Mesenchymal stem cell (in vitro differentiated cells and primary cell): ENCODE results near the gene RAET1E.

Experiments used
- DNase-seq: peaks from one replicate; pipeline ENCODE4 v3.0.0-alpha.2; 2013
- H2AFZ ChIP-seq: one replicate; pipeline ENCODE4 v1.6.1; 2013; ENCODE audit warnings: low read depth, mild to moderate bottlenecking, control low read depth, inconsistent platforms, low read length, moderate library complexity
- H2AK5ac ChIP-seq: 2 replicates; pipeline ENCODE4 v1.6.1; 2013; ENCODE audit warnings: low read length, moderate library complexity, mild to moderate bottlenecking, inconsistent platforms; ENCODE audit not compliant: severe bottlenecking
- H2BK120ac ChIP-seq: one replicate; pipeline ENCODE4 v1.6.1; 2013; ENCODE audit warnings: low read depth, mild to moderate bottlenecking, inconsistent platforms, low read length, moderate library complexity
- H2BK12ac ChIP-seq, 2 experiments: one replicate each; pipeline ENCODE4 v1.6.1; 2013; ENCODE audit warnings: inconsistent platforms in 2 of 2, low read length in 2 of 2, mild to moderate bottlenecking in 2 of 2, moderate library complexity in 2 of 2, control low read depth in 1 of 2
- H2BK15ac ChIP-seq: one replicate; pipeline ENCODE4 v1.6.1; 2013; ENCODE audit warnings: mild to moderate bottlenecking, low read depth, inconsistent platforms; ENCODE audit not compliant: poor library complexity, severe bottlenecking
- H2BK5ac ChIP-seq: 2 replicates; pipeline ENCODE4 v1.6.1; 2013; ENCODE audit warnings: low read depth, mild to moderate bottlenecking, low read length, control low read depth, inconsistent platforms; ENCODE audit not compliant: poor library complexity, severe bottlenecking
- H3K14ac ChIP-seq, 2 experiments: one replicate each; pipeline ENCODE4 v1.6.1; 2013; ENCODE audit warnings: inconsistent platforms in 2 of 2, low read length in 2 of 2, control low read depth in 1 of 2, mild to moderate bottlenecking in 1 of 2, moderate library complexity in 1 of 2
- H3K18ac ChIP-seq, 2 experiments: one replicate each; pipeline ENCODE4 v1.6.1; 2013; ENCODE audit warnings: inconsistent platforms in 2 of 2, low read length in 2 of 2, control low read depth in 1 of 2, low read depth in 1 of 2, mild to moderate bottlenecking in 1 of 2
- H3K23ac ChIP-seq, 2 experiments: one replicate each; pipeline ENCODE4 v1.6.1; 2013; ENCODE audit warnings: inconsistent platforms in 2 of 2, low read length in 2 of 2, mild to moderate bottlenecking in 2 of 2, moderate library complexity in 2 of 2, control low read depth in 1 of 2
- H3K27ac ChIP-seq: 2 replicates; pipeline ENCODE4 v1.5.1; 2013; ENCODE audit warnings: mild to moderate bottlenecking, moderate library complexity, low read length, control low read depth, inconsistent platforms; ENCODE audit not compliant: poor library complexity, severe bottlenecking
- H3K27me3 ChIP-seq, 2 experiments: 2 replicates each; pipeline versions ENCODE4 v1.6.1 to v1.7.0; 2013; ENCODE audit warnings: low read length in 2 of 2, mild to moderate bottlenecking in 2 of 2, moderate library complexity in 2 of 2, control low read depth in 1 of 2, inconsistent platforms in 1 of 2; ENCODE audit not compliant: control insufficient read depth in 1 of 2, insufficient read depth in 1 of 2
- H3K36me3 ChIP-seq, 2 experiments: 2 replicates each; pipeline versions ENCODE4 v1.6.1 to v1.7.0; 2013; ENCODE audit warnings: low read length in 2 of 2, control low read depth in 1 of 2, inconsistent platforms in 1 of 2, low read depth in 1 of 2, mild to moderate bottlenecking in 1 of 2; ENCODE audit not compliant: insufficient read depth in 2 of 2, control insufficient read depth in 1 of 2
- H3K4ac ChIP-seq, 2 experiments: one replicate each; pipeline ENCODE4 v1.6.1; 2013; ENCODE audit warnings: inconsistent platforms in 2 of 2, low read length in 2 of 2, mild to moderate bottlenecking in 2 of 2, moderate library complexity in 2 of 2, control low read depth in 1 of 2, low read depth in 1 of 2
- H3K4me1 ChIP-seq: 2 replicates; pipeline ENCODE4 v1.6.1; 2013; ENCODE audit warnings: low read depth, low read length, control low read depth; ENCODE audit not compliant: control insufficient read depth, insufficient read depth
- H3K4me2 ChIP-seq: 2 replicates; pipeline ENCODE4 v1.6.1; 2013; ENCODE audit warnings: low read length, mild to moderate bottlenecking, inconsistent platforms; ENCODE audit not compliant: poor library complexity, severe bottlenecking
- H3K4me3 ChIP-seq, 2 experiments: 2 replicates each; pipeline versions ENCODE4 v1.5.1 to v1.7.0; 2013; ENCODE audit warnings: low read length in 2 of 2, mild to moderate bottlenecking in 2 of 2, control low read depth in 1 of 2, low read depth in 1 of 2; ENCODE audit not compliant: insufficient read depth in 1 of 2
- H3K79me1 ChIP-seq: replicated peaks from 2 replicates; pipeline ENCODE4 v1.6.1; 2013; ENCODE audit warnings: mild to moderate bottlenecking, control low read depth, low read length, inconsistent platforms; ENCODE audit not compliant: poor library complexity, severe bottlenecking
- H3K9ac ChIP-seq: 2 replicates; pipeline ENCODE4 v1.7.0; 2013; ENCODE audit warnings: mild to moderate bottlenecking, low read length, moderate library complexity
- H3K9me3 ChIP-seq: 2 replicates; pipeline ENCODE4 v1.7.0; 2013; ENCODE audit warnings: mild to moderate bottlenecking, low read length; ENCODE audit not compliant: control insufficient read depth
- H4K8ac ChIP-seq: one replicate; pipeline ENCODE4 v1.6.1; 2013; ENCODE audit warnings: inconsistent platforms, mild to moderate bottlenecking, low read length, moderate library complexity
- H4K91ac ChIP-seq: one replicate; pipeline ENCODE4 v1.6.1; 2013; ENCODE audit warnings: mild to moderate bottlenecking, low read length, inconsistent platforms
- WGBS: methylation state at CpG from one replicate; pipeline ENCODE4 v1.1.7; 2013; ENCODE audit warnings: mixed read lengths; 5-methylcytosine and 5-hydroxymethylcytosine counted together

The RAET1E gene

GRCh38 chr6:149888659-149889058, 9.3 kb downstream of the RAET1E start:
- H3K9me3 ChIP-seq: no peaks in the 10 kb centered on the region
- H2AFZ ChIP-seq: no peak overlapping the region
- no peak overlapping the region for H4K8ac ChIP-seq
- H3K4me2 ChIP-seq: no peak overlapping the region
- no peak overlapping the region for H4K91ac ChIP-seq
- no peaks in the 10 kb centered on the region for H3K79me1 ChIP-seq
- no peak overlapping the region for H2AK5ac ChIP-seq
- no peak overlapping the region for H2BK5ac ChIP-seq
- H3K27ac ChIP-seq: no peak overlapping the region
- no peak overlapping the region for H3K4me3 ChIP-seq
- no peak overlapping the region for H2BK120ac ChIP-seq
- H3K4me1 ChIP-seq: no peaks in the 10 kb centered on the region
- H3K27me3 ChIP-seq: peaks cover 0 to 47% of the 10 kb centered on the region in 2 experiments
- no peak overlapping the region for H3K14ac ChIP-seq
- H2BK15ac ChIP-seq: no peak overlapping the region
- no peak overlapping the region for H3K9ac ChIP-seq
- no peaks in the 10 kb centered on the region for H3K36me3 ChIP-seq
- H3K18ac ChIP-seq: no peak overlapping the region
- no peak overlapping the region for H3K4ac ChIP-seq
- H2BK12ac ChIP-seq: no peak overlapping the region
- 70% methylated on average over 1 of the region's 1 CpG for WGBS
- H3K23ac ChIP-seq: no peak overlapping the region
- peak; percentile 16 for DNase-seq

- 90% methylated on average over 9 of the region's 9 CpGs for WGBS
Observed at GRCh38 chr6:149888093-149888492, 9.8 kb downstream of the RAET1E start.

GRCh38 chr6:149887343-149887742, 10.6 kb downstream of the RAET1E start:
- DNase-seq: peak; percentile 65
- Histone ChIP-seq H3K23ac (no peak overlapping the region), H2BK12ac (no peak overlapping the region), H2BK5ac (no peak overlapping the region), H3K14ac (no peak overlapping the region), H2AK5ac (no peak overlapping the region), H2AFZ (no peak overlapping the region), H3K79me1 (no peaks in the 10 kb centered on the region), H4K8ac (no peak overlapping the region), H3K27ac (no peak overlapping the region), H2BK15ac (no peak overlapping the region), H3K18ac (no peak overlapping the region), H3K9me3 (no peaks in the 10 kb centered on the region), H3K9ac (peak overlapping the region; percentile 9), H3K36me3 (no peaks in the 10 kb centered on the region), H3K4me3 (no peak overlapping the region), H3K27me3 (peaks cover 0 to 47% of the 10 kb centered on the region in 2 experiments), H3K4me2 (no peak overlapping the region), H4K91ac (no peak overlapping the region), H3K4ac (no peak overlapping the region), H2BK120ac (no peak overlapping the region), H3K4me1 (no peaks in the 10 kb centered on the region)
- WGBS: 49% methylated on average over 2 of the region's 3 CpGs

More at GRCh38 chr6:149888093-149888492, 9.8 kb downstream of the RAET1E start:
- H2BK5ac ChIP-seq: no peak overlapping the region
- H2BK12ac ChIP-seq: no peak overlapping the region
- H3K4me2 ChIP-seq: no peak overlapping the region
- no peaks in the 10 kb centered on the region for H3K9me3 ChIP-seq
- H3K4me3 ChIP-seq: no peak overlapping the region
- no peak for DNase-seq
- H3K4me1 ChIP-seq: no peaks in the 10 kb centered on the region
- no peak overlapping the region for H2AK5ac ChIP-seq
- H3K27me3 ChIP-seq: peaks cover 0 to 47% of the 10 kb centered on the region in 2 experiments
- H3K27ac ChIP-seq: no peak overlapping the region
- no peak overlapping the region for H3K9ac ChIP-seq
- H3K4ac ChIP-seq: no peak overlapping the region
- no peak overlapping the region for H3K23ac ChIP-seq
- H3K18ac ChIP-seq: no peak overlapping the region
- H3K79me1 ChIP-seq: no peaks in the 10 kb centered on the region
- no peaks in the 10 kb centered on the region for H3K36me3 ChIP-seq
- H4K8ac ChIP-seq: peak overlapping the region; percentile 45
- no peak overlapping the region for H2BK15ac ChIP-seq
- H4K91ac ChIP-seq: no peak overlapping the region
- no peak overlapping the region for H2BK120ac ChIP-seq
- no peak overlapping the region for H2AFZ ChIP-seq
- no peak overlapping the region for H3K14ac ChIP-seq

DNA sequence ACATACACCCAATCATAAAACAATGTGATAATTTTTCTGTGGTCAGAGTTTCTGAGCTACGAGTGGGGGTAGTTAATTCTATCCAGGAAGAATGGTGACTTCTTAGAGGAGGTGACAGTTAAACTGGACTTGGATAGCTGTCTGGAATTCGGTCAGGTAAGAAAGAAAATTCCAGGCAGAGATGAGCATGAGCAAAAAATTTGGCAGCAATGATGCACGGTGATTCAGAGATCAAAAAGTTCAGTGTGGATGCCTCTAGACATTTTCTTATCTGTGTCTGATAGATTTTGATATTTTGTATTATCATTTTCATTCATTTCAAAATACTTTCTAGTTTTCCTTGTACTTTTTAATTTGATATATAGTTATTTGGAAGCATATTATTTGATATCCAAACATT, 12.0 kb downstream of the RAET1E start:
- H4K8ac ChIP-seq: no peak overlapping the region
- H4K91ac ChIP-seq: no peak overlapping the region
- no peak overlapping the region for H3K18ac ChIP-seq
- no peaks in the 10 kb centered on the region for H3K36me3 ChIP-seq
- no peaks in the 10 kb centered on the region for H3K79me1 ChIP-seq
- no peak overlapping the region for H3K27ac ChIP-seq
- no peak for DNase-seq
- no peak overlapping the region for H2AK5ac ChIP-seq
- no peak overlapping the region for H3K4ac ChIP-seq
- no peaks in the 10 kb centered on the region for H3K4me1 ChIP-seq
- 86% methylated on average over 3 of the region's 3 CpGs for WGBS
- H3K9me3 ChIP-seq: no peaks in the 10 kb centered on the region
- peaks cover 0 to 55% of the 10 kb centered on the region in 2 experiments for H3K27me3 ChIP-seq
- H3K4me3 ChIP-seq: no peak overlapping the region
- H2AFZ ChIP-seq: no peak overlapping the region
- H3K4me2 ChIP-seq: no peak overlapping the region
- no peak overlapping the region for H3K9ac ChIP-seq
- H2BK15ac ChIP-seq: no peak overlapping the region
- H2BK12ac ChIP-seq: no peak overlapping the region
- no peak overlapping the region for H2BK5ac ChIP-seq
- no peak overlapping the region for H2BK120ac ChIP-seq
- H3K14ac ChIP-seq: no peak overlapping the region
- H3K23ac ChIP-seq: no peak overlapping the region
